HCT116 (cell line): ENCODE measurements around the gene CETN1. TPM values are rescaled to one million over a fixed set of nuclear protein-coding genes. Genes with fewer than 3 reads are reported as not detected.

ENCODE experiments used
- ATAC-seq: fragments of 200-7000 bp; cut with Tn5 transposase; 2 replicates; pipeline ENCODE4 v1.9.1; 2020; ENCODE audit warnings: mild to moderate bottlenecking, moderate library complexity
- BruUV-seq: library from RNA; stranded (reverse); fragments of 400-500 nt; replicated peaks from 2 replicates; lab custom pipeline; 2021; lab: Mats Ljungman, UMichigan
- CTCF ChIA-PET: fragments of 300-600 bp; sonication (Branson Sonifier 250); formaldehyde crosslinking; loops from one replicate; lab custom pipeline; 2021; ENCODE audit warnings: antibody characterized with exemption; lab: Charles Lee
- POLR2A ChIA-PET: fragments of 300-600, 350-600 bp; sonication (Branson Sonifier 250); formaldehyde crosslinking; loops from one replicate; lab custom pipeline; 2021; ENCODE audit warnings: antibody characterized with exemption; lab: Charles Lee
- RAD21 ChIA-PET, 2 experiments: fragments of 300-600 bp; sonication (Branson Sonifier 250); formaldehyde crosslinking; loops; one replicate each; lab custom pipeline; 2023; ENCODE audit warnings: low total read pairs in 2 of 2; ENCODE audit not compliant: uncharacterized antibody in 2 of 2, unreplicated experiment in 2 of 2, low non-redundant PET in 1 of 2; lab: Charles Lee
- DNase-seq: peaks from one replicate; pipeline ENCODE4 v3.0.0-alpha.2; 2010; ENCODE audit warnings: low read depth, low spot score
- H2AFZ ChIP-seq: fragments of 200-600 bp; shearing (Covaris generic), sonication (generic); 2 replicates; pipeline ENCODE4 v1.6.1; 2017; ENCODE audit warnings: low read depth, mixed run types, mixed read lengths, antibody characterized with exemption, low read length; ENCODE audit not compliant: poor library complexity, severe bottlenecking
- H3K27ac ChIP-seq: 2 replicates; pipeline ENCODE4 v1.5.1; 2012; ENCODE audit warnings: low read depth, low read length
- H3K27me3 ChIP-seq: fragments of 200-600 bp; sonication (generic); 2 replicates; pipeline ENCODE4 v1.6.1; 2016; ENCODE audit warnings: mixed run types, low read length, mixed read lengths; ENCODE audit not compliant: insufficient read depth
- H3K36me3 ChIP-seq, 2 experiments: fragments of 200-500 bp in 1 of 2; fragments of 200-600 bp in 1 of 2; sonication (Bioruptor generic) in 1 of 2; sonication (generic) in 1 of 2; 2 replicates each; pipeline versions ENCODE4 v1.5.1 to v1.6.1; 2014 to 2016; ENCODE audit warnings: low read length in 2 of 2, inconsistent platforms in 1 of 2, mixed read lengths in 1 of 2, mixed run types in 1 of 2; ENCODE audit not compliant: insufficient read depth in 2 of 2, control insufficient read depth in 1 of 2
- H3K4me1 ChIP-seq, 2 experiments: fragments of 200-600 bp in 1 of 2; sonication (generic) in 1 of 2; 2 replicates each; pipeline versions ENCODE4 v1.5.1 to v1.6.1; 2012 to 2017; ENCODE audit warnings: low read length in 2 of 2, inconsistent platforms in 1 of 2, mild to moderate bottlenecking in 1 of 2, mixed read lengths in 1 of 2, mixed run types in 1 of 2, moderate library complexity in 1 of 2; ENCODE audit not compliant: insufficient read depth in 2 of 2, control insufficient read depth in 1 of 2
- H3K4me2 ChIP-seq: fragments of 200-600 bp; sonication (generic); 2 replicates; pipeline ENCODE4 v1.6.1; 2017; ENCODE audit warnings: mixed run types, low read length, mixed read lengths
- H3K4me3 ChIP-seq, 2 experiments: fragments of 200-600 bp in 1 of 2; sonication (generic) in 1 of 2; replicated peaks in 1 of 2; 2 replicates each; pipeline ENCODE4 v1.5.1; 2011 to 2016; ENCODE audit warnings: low read length in 2 of 2, control low read depth in 1 of 2, low read depth in 1 of 2, mild to moderate bottlenecking in 1 of 2, mixed read lengths in 1 of 2, mixed run types in 1 of 2
- H3K79me2 ChIP-seq: fragments of 200-600 bp; sonication (generic); 2 replicates; pipeline ENCODE4 v1.6.1; 2017; ENCODE audit warnings: mild to moderate bottlenecking, mixed run types, low read length, moderate library complexity, mixed read lengths; ENCODE audit not compliant: insufficient read depth
- H3K9ac ChIP-seq: fragments of 200-600 bp; sonication (generic); 2 replicates; pipeline ENCODE4 v1.6.1; 2016; ENCODE audit warnings: low read length, mixed read lengths
- H3K9me2 ChIP-seq: fragments of 200-600 bp; sonication (generic), shearing (Covaris generic); 2 replicates; pipeline ENCODE4 v1.6.1; 2017; ENCODE audit warnings: mixed run types, mild to moderate bottlenecking, moderate library complexity; ENCODE audit not compliant: insufficient read depth
- H3K9me3 ChIP-seq, 2 experiments: fragments of 200-500 bp in 1 of 2; fragments of 200-600 bp in 1 of 2; sonication (Bioruptor generic) in 1 of 2; sonication (generic) in 1 of 2; 2 replicates each; pipeline ENCODE4 v1.6.1; 2014 to 2017; ENCODE audit warnings: low read length in 2 of 2, mixed read lengths in 2 of 2, inconsistent platforms in 1 of 2, low read depth in 1 of 2, mild to moderate bottlenecking in 1 of 2, mixed run types in 1 of 2, moderate library complexity in 1 of 2; ENCODE audit not compliant: control insufficient read depth in 1 of 2, insufficient read depth in 1 of 2
- H4K20me1 ChIP-seq: fragments of 200-600 bp; sonication (generic), shearing (Covaris generic); 2 replicates; pipeline ENCODE4 v1.6.1; 2017; ENCODE audit warnings: mixed run types, mild to moderate bottlenecking, moderate library complexity; ENCODE audit not compliant: insufficient read depth
- CEBPB ChIP-seq: IDR thresholded peaks from 2 replicates; pipeline ENCODE4 v1.6.1; 2012; ENCODE audit warnings: low read depth
- EGR1 ChIP-seq: IDR thresholded peaks from 2 replicates; pipeline ENCODE4 v1.6.1; 2012; ENCODE audit warnings: low read depth
- JUND ChIP-seq: IDR thresholded peaks from 2 replicates; pipeline ENCODE4 v1.6.1; 2012
- SRF ChIP-seq: IDR thresholded peaks from 2 replicates; pipeline ENCODE4 v1.6.1; 2012; ENCODE audit warnings: low read depth
- TCF7L2 ChIP-seq: IDR thresholded peaks from 2 replicates; pipeline ENCODE4 v1.7.0; 2011; ENCODE audit warnings: borderline replicate concordance, inconsistent platforms; ENCODE audit not compliant: insufficient read depth, insufficient read length; ENCODE audit errors: extremely low read depth
- ZNF274 ChIP-seq: fragments of 200-500 bp; sonication (Bioruptor generic); IDR thresholded peaks from 2 replicates; pipeline ENCODE4 v1.6.1; 2014; ENCODE audit warnings: mild to moderate bottlenecking, low read depth, low read length, inconsistent platforms
- intact Hi-C: fragments of 100-400 bp; cut with micrococcal nuclease; formaldehyde crosslinking; loops from 2 replicates; pipeline ENCODE4 v1.10.0; 2022
- total RNA-seq: library from RNA; stranded (reverse); gene quantifications from one replicate; pipeline ENCODE4 v1.2.1, GENCODE V29; 2021; ENCODE audit not compliant: unreplicated experiment
- TF ChIP-seq, protein P1 (sequence below): IDR thresholded peaks from 2 replicates; pipeline ENCODE4 v1.6.1; 2012
- TF ChIP-seq, protein P2 (sequence below): IDR thresholded peaks from 2 replicates; pipeline ENCODE4 v1.6.1; 2012
- TF ChIP-seq, protein P3 (sequence below): IDR thresholded peaks from 2 replicates; pipeline ENCODE4 v1.6.1; 2011; ENCODE audit warnings: mild to moderate bottlenecking, low read length, moderate library complexity; ENCODE audit not compliant: insufficient replicate concordance; ENCODE audit errors: extremely low read depth
- TF ChIP-seq, protein P4 (sequence below): IDR thresholded peaks from 2 replicates; pipeline ENCODE4 v1.6.1; 2012; ENCODE audit warnings: low read depth

Gene CETN1
- total RNA-seq, 1 experiment from 2014 or later = not detected

DNA sequence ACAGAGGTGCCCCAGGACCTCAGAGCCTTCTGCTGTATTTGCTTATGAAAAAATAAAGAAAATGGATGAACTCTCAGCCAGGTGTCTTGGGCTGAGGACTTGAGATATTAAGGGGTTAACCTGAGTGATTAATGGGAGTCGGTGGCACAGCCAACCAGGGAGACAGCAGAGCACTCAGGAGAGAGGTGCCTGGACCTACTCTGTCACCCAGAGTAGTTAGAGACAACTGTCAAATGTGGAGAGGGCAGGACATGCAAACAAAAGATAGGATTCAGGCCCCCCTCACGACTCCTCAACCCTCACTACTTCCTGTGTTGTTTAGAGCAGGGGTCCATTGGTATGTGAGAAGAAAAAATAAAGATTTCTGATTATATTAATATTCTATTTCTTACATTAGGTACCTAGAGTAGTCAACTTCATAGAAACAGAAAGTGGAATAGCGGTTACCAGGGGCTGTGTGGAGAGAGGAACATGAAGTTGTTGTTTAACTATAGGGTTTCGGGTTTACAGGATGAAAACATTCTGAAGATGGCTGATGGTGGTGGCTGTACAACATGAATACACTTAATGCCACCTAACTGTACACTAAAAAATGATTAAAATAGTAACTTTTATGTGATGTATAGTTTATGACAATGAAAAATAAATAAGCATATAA, 28.6 kb upstream of the CETN1 start:
- Histone ChIP-seq H3K4me2 (no peak overlapping the region), H3K27me3 (peaks cover 3% of the 10 kb centered on the region; the same call in 1 of the 2 replicates), H2AFZ (no peak overlapping the region), H3K36me3 (no peaks in the 10 kb centered on the region), H3K79me2 (no peaks in the 10 kb centered on the region), H3K9me3 (no peaks in the 10 kb centered on the region), H3K9me2 (no peaks in the 10 kb centered on the region), H3K4me1 (no peaks in the 10 kb centered on the region), H3K27ac (no peak overlapping the region), H3K4me3 (no peak overlapping the region), H4K20me1 (no peaks in the 10 kb centered on the region), H3K9ac (no peak overlapping the region)
- DNase-seq (no peak), ATAC-seq (no peak)
- intact Hi-C loops = no loop called here
- POLR2A ChIA-PET = no interaction called here
- RAD21 ChIA-PET = no interaction called here
- no TSS peak for BruUV-seq
- CTCF ChIA-PET = no interaction called here
- no peak for TF ChIP-seq CEBPB
- TF ChIP-seq, protein P1, sequence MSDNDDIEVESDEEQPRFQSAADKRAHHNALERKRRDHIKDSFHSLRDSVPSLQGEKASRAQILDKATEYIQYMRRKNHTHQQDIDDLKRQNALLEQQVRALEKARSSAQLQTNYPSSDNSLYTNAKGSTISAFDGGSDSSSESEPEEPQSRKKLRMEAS = no peak
- TF ChIP-seq, protein P2, sequence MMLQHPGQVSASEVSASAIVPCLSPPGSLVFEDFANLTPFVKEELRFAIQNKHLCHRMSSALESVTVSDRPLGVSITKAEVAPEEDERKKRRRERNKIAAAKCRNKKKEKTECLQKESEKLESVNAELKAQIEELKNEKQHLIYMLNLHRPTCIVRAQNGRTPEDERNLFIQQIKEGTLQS = no peak

DNA sequence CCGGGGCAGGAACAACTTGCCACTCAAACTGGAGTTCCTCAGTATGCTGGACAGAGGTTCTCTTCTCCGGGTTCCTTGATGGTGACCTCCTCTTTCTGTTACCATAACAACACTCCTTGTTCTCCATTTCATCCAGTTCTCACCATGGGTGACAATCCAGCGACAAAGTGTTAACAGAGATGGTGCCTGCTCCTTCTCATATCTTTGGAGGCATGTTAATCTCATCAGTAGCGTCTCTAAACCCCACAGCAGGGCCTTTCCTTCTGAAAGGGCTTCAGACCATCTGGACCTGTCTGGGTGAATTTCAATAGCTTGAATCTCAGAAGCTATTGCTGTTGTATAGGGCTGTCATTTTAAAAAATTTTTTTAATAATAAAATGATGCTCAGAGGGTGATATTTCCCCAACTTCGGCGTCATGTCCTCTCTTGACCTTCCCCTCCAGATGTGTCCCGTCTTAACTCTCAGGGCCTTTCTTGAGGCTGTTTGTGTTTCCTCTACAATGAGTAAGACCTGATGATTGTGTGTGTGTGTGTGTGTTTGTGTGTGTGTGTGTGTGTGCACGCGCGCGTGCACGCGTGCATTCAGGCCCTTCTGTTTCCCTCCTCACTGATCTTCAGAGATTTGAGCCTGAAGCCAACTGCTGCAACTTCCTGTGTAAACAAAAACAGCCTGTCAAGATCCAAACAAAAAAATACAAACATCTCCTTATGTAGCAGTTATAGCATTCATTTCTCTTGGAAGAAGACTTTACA, 24.3 kb upstream of the CETN1 start:
- no peak overlapping the region for H3K27ac ChIP-seq
- H3K4me3 ChIP-seq = no peak overlapping the region
- ChIA-PET CTCF (no interaction called here), RAD21 (no interaction called here), POLR2A (no interaction called here)
- no peak overlapping the region for H3K4me2 ChIP-seq
- H3K79me2 ChIP-seq = no peaks in the 10 kb centered on the region
- DNase-seq (no peak), ATAC-seq (no peak)
- no peak overlapping the region for H2AFZ ChIP-seq
- H4K20me1 ChIP-seq = no peaks in the 10 kb centered on the region
- intact Hi-C loops = no loop called here
- H3K27me3 ChIP-seq = peaks cover 3% of the 10 kb centered on the region; the same call in 1 of the 2 replicates
- H3K9ac ChIP-seq = no peak overlapping the region
- H3K9me2 ChIP-seq = no peaks in the 10 kb centered on the region
- no peaks in the 10 kb centered on the region for H3K4me1 ChIP-seq
- no peaks in the 10 kb centered on the region for H3K36me3 ChIP-seq
- TF ChIP-seq EGR1 (no peak), JUND (no peak), ZNF274 (no peak), SRF (no peak), TCF7L2 (no peak)
- TF ChIP-seq, protein P3, sequence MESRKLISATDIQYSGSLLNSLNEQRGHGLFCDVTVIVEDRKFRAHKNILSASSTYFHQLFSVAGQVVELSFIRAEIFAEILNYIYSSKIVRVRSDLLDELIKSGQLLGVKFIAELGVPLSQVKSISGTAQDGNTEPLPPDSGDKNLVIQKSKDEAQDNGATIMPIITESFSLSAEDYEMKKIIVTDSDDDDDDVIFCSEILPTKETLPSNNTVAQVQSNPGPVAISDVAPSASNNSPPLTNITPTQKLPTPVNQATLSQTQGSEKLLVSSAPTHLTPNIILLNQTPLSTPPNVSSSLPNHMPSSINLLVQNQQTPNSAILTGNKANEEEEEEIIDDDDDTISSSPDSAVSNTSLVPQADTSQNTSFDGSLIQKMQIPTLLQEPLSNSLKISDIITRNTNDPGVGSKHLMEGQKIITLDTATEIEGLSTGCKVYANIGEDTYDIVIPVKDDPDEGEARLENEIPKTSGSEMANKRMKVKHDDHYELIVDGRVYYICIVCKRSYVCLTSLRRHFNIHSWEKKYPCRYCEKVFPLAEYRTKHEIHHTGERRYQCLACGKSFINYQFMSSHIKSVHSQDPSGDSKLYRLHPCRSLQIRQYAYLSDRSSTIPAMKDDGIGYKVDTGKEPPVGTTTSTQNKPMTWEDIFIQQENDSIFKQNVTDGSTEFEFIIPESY = no peak
- TF ChIP-seq, protein P4, sequence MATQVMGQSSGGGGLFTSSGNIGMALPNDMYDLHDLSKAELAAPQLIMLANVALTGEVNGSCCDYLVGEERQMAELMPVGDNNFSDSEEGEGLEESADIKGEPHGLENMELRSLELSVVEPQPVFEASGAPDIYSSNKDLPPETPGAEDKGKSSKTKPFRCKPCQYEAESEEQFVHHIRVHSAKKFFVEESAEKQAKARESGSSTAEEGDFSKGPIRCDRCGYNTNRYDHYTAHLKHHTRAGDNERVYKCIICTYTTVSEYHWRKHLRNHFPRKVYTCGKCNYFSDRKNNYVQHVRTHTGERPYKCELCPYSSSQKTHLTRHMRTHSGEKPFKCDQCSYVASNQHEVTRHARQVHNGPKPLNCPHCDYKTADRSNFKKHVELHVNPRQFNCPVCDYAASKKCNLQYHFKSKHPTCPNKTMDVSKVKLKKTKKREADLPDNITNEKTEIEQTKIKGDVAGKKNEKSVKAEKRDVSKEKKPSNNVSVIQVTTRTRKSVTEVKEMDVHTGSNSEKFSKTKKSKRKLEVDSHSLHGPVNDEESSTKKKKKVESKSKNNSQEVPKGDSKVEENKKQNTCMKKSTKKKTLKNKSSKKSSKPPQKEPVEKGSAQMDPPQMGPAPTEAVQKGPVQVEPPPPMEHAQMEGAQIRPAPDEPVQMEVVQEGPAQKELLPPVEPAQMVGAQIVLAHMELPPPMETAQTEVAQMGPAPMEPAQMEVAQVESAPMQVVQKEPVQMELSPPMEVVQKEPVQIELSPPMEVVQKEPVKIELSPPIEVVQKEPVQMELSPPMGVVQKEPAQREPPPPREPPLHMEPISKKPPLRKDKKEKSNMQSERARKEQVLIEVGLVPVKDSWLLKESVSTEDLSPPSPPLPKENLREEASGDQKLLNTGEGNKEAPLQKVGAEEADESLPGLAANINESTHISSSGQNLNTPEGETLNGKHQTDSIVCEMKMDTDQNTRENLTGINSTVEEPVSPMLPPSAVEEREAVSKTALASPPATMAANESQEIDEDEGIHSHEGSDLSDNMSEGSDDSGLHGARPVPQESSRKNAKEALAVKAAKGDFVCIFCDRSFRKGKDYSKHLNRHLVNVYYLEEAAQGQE = no peak
- H3K9me3 ChIP-seq = no peaks in the 10 kb centered on the region
- BruUV-seq = no TSS peak
